Ovary (tissue), 9 donors: Measurements from ENCODE around the gene MTFR1L. TPM values are rescaled to one million over a fixed set of nuclear protein-coding genes. Genes with fewer than 3 reads are reported as not detected.

Experiments used
- DNase-seq, 5 donors: peaks; one replicate each; pipeline ENCODE4 v3.0.0-alpha.2; 2019 to 2020
- H3K27ac ChIP-seq, 2 donors: fragments of 200-600 bp; one replicate each; pipeline versions ENCODE4 v1.5.1 to v1.8.0; 2019 to 2022
- H3K27me3 ChIP-seq: fragments of 200-600 bp; one replicate; pipeline ENCODE4 v1.8.0; 2022
- H3K36me3 ChIP-seq: fragments of 200-600 bp; sonication (generic); one replicate; pipeline ENCODE4 v1.5.1; 2019
- H3K4me1 ChIP-seq: one replicate; pipeline ENCODE4 v1.8.1; 2013; ENCODE audit warnings: mild to moderate bottlenecking, moderate library complexity; ENCODE audit not compliant: insufficient read depth
- H3K4me3 ChIP-seq: fragments of 200-600 bp; sonication (generic); one replicate; pipeline ENCODE4 v1.5.1; 2017
- H3K9me3 ChIP-seq, 2 donors: fragments of 200-600 bp in 1 of 2; sonication (generic) in 1 of 2; one replicate each; pipeline versions ENCODE4 v1.5.1 to v1.8.1; 2013 to 2019; ENCODE audit warnings: mild to moderate bottlenecking in 1 of 2, moderate library complexity in 1 of 2
- EP300 ChIP-seq: sonication (generic); formaldehyde crosslinking; IDR thresholded peaks from one replicate; pipeline ENCODE4 v1.6.1; 2017; ENCODE audit warnings: antibody characterized with exemption
- POLR2A ChIP-seq: fragments of 450-650 bp; IDR thresholded peaks from one replicate; pipeline ENCODE4 v1.6.1; 2017; ENCODE audit warnings: antibody characterized with exemption, mild to moderate bottlenecking, moderate library complexity
- WGBS, 3 donors: extraction: QIAGEN DNeasy Blood & Tissue Kit in 1 of 3; methylation state at CpG; one replicate each; pipeline versions ENCODE4 v1.1.5 to v1.1.7; 2013 to 2017; 5-methylcytosine and 5-hydroxymethylcytosine counted together
- intact Hi-C, 4 donors: fragments of 100-400 bp; cut with DNase I; formaldehyde crosslinking; loops; one replicate each; pipeline versions ENCODE4 v1.11.0 to v1.15.1; 2022 to 2023
- polyA plus RNA-seq, 2 donors: library from polyadenylated mRNA; stranded (reverse); fragments of 200-250 nt in 1 of 2; fragments of 350-450 nt in 1 of 2; fragmentation: Illumina TruSeq in 1 of 2; extraction: RNeasy Lipid Tissue Mini Kit (QIAGEN cat#74804) in 1 of 2; gene quantifications; one replicate each; pipeline ENCODE4 v1.2.3, GENCODE V29; 2013 to 2014
- total RNA-seq, 7 donors: library from RNA; depleted of rRNA in 2 of 7; stranded (reverse); fragments of >200 nt in 2 of 7; fragmentation: NEBNext Ultra II Directional in 3 of 7; extraction: Animal tissue kit (Norgen Biotek cat#: 25700) in 3 of 7; gene quantifications; one replicate each; pipeline versions ENCODE4 v1.1.0 to v1.2.4, GENCODE V29; 2016 to 2023
- TF ChIP-seq, protein P1 (sequence below), 3 donors: fragments of 450-650 bp in 2 of 3; fragments of 200-600 bp in 1 of 3; IDR thresholded peaks; one replicate each; pipeline versions ENCODE4 v1.5.1 to v1.8.0; 2016 to 2022; ENCODE audit warnings: antibody characterized with exemption in 3 of 3, mild to moderate bottlenecking in 1 of 3
- donor health status: DM: no; HTN: no; CAD: no; lungs with moderate emphysema.
- donor health status: DM: no; HTN: no; CAD: no.
- donor health status: Bipolar disorder and iron deficiency.
- donor health status: DM: yes; HTN: yes; CAD: no.
- donor health status: DM: no; HTN: no; CAD: no.
- donor health status: DM: yes; HTN: yes; CAD: no.

Gene MTFR1L
- total and polyA plus RNA-seq, 9 donors, result 55.5 to 113 (median 97.1) TPM

DNA sequence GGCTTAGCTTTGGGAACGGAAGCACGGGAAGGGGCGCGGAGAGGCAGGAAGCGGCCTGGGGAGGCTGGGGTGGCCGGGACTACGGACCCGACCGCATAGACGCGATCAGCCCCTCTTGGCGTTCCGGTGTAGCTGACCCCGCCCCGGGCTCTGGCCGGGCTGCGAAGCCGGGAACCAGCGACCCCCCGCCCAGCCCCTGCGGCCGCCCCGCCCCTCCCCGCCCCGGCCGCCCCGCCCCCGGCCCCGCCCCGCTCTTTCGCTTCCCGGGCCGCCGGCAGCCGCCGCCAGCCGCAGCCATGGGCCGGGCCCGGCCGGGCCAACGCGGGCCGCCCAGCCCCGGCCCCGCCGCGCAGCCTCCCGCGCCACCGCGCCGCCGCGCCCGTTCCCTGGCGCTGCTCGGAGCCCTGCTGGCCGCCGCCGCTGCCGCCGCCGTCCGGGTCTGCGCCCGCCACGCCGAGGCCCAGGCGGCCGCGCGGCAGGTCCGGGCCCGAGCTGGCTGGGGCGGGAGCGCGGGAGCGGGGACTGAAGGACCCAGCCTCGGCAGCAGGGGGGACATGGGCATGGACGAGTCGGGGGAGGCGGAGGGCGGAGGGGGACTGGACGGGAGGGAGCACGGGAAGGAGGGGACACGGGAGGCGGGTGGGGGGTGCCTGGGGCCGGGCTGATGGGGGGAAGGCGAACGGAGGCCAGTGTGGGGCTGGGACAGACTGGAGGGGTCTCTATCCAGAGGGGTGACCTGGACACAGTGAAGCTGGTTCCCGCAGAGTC is 19.6 kb upstream of the MTFR1L start, which contains the start of gene SELENON:
Gene SELENON, plus strand, starts transcription at position 259 of the 768 bp plus-strand sequence. Its CDS starts 38 bp downstream, at position 297.
- DNase-seq, result peak; percentile 52 to 79 (median 78)
- TF ChIP-seq POLR2A (no peak), EP300 (no peak)
- TF ChIP-seq, protein P1, sequence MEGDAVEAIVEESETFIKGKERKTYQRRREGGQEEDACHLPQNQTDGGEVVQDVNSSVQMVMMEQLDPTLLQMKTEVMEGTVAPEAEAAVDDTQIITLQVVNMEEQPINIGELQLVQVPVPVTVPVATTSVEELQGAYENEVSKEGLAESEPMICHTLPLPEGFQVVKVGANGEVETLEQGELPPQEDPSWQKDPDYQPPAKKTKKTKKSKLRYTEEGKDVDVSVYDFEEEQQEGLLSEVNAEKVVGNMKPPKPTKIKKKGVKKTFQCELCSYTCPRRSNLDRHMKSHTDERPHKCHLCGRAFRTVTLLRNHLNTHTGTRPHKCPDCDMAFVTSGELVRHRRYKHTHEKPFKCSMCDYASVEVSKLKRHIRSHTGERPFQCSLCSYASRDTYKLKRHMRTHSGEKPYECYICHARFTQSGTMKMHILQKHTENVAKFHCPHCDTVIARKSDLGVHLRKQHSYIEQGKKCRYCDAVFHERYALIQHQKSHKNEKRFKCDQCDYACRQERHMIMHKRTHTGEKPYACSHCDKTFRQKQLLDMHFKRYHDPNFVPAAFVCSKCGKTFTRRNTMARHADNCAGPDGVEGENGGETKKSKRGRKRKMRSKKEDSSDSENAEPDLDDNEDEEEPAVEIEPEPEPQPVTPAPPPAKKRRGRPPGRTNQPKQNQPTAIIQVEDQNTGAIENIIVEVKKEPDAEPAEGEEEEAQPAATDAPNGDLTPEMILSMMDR (IDR thresholded peaks at IDR 0.05), result no peak
- peak within 1 kb of the TSS; percentile 47 for H3K4me3 ChIP-seq
- no peaks in the 10 kb centered on the region for H3K36me3 ChIP-seq
- peaks cover 5% of the 10 kb centered on the region for H3K4me1 ChIP-seq
- no peaks in the 10 kb centered on the region for H3K27me3 ChIP-seq
- no peaks in the 10 kb centered on the region for H3K9me3 ChIP-seq
- intact Hi-C loops, result loop anchor here in 3 of 4 donors (5.0 to 10.0 kb wide), 6 partner anchors 55 to 1388 kb away; partner anchors contain the start of genes PAFAH2 (in 1 of the 3) and STPG1 (in 1 of the 3)
- 1 to 2% (median 1%) methylated on average over 38 to 91 of the region's 91 CpGs for WGBS, 3 donors
- H3K27ac ChIP-seq, result peak within 1 kb of the TSS; percentile 58 to 59

DNA sequence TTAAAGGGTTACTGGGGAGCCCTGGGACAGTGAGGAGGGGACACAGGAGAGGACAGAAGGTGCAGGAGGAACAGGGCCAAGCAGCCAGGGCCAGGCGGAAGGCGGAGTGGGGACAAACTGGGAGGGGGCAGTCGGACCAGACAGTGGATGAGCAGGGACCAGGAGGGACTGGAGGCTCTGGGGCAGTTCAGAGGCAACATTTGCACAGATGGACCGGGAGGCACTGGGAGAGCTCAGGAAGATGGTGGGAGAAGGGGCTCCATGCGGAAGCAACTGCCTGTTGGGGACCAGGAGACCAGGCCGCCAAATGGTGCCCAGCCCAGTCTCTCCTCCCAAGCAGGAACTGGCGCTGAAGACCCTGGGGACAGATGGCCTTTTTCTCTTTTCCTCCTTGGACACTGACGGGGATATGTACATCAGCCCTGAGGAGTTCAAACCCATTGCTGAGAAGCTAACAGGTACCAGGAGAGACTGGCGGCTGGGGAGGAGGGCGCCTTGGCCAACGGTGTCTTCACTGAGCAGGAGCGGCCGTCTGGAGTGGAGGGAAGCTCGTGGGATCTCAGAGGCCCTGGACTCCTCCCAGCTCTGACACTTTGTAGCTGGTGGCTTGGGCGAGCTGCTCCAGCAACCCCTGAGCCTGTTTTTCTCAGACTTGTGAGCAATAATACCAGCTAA is 18.9 kb upstream of the MTFR1L start:
- H3K9me3 ChIP-seq, result no peaks in the 10 kb centered on the region
- peak overlapping the region; percentile 18 to 58 for H3K27ac ChIP-seq
- H3K4me3 ChIP-seq, result peak overlapping the region; percentile 47
- peak in 1 of 5 donors; percentile 36 for DNase-seq
- 53 to 68% (median 60%) methylated on average over 15 of the region's 15 CpGs for WGBS, 3 donors
- no peaks in the 10 kb centered on the region for H3K36me3 ChIP-seq
- no peak for TF ChIP-seq POLR2A
- TF ChIP-seq EP300, result no peak
- TF ChIP-seq, protein P1 (IDR thresholded peaks at IDR 0.05), result no peak
- H3K27me3 ChIP-seq, result no peaks in the 10 kb centered on the region
- intact Hi-C loops, result loop anchor here in 1 of 4 donors (10.0 kb wide), 1 partner anchor 194 kb away; the partner anchor contains the start of gene PAFAH2
- peaks cover 5% of the 10 kb centered on the region for H3K4me1 ChIP-seq

DNA sequence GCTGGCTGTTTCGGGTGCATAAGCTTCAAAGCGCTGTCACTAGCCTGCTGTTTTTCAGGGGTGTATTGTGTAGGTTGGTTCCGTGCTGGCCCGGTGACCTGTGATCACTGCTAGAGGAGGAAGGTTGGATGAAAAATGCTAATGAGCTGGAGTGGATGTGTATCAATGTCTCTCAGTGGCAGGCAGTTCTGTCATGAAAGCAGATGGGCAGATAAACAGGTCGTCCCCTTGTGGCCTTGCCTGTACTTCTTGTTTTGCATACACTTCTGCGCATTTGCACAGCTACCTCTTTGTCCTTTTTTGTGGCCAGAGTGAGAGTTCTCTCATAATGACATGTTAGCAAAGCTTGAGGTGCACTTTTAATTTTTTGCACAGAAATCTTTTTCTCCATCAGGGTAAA is 16.8 kb upstream of the MTFR1L start:
- H3K4me3 ChIP-seq, result no peak overlapping the region
- no peaks in the 10 kb centered on the region for H3K27me3 ChIP-seq
- WGBS, 3 donors, result 70 to 75% (median 71%) methylated on average over 6 of the region's 6 CpGs
- no peak for TF ChIP-seq POLR2A
- TF ChIP-seq, protein P1 (IDR thresholded peaks at IDR 0.05), result no peak
- DNase-seq, result no peak
- no peaks in the 10 kb centered on the region for H3K9me3 ChIP-seq
- intact Hi-C loops, result loop anchor here in 1 of 4 donors (10.0 kb wide), 1 partner anchor 192 kb away; the partner anchor contains the start of gene PAFAH2
- H3K27ac ChIP-seq, result no peak overlapping the region
- no peaks in the 10 kb centered on the region for H3K36me3 ChIP-seq
- H3K4me1 ChIP-seq, result peaks cover 5% of the 10 kb centered on the region

DNA sequence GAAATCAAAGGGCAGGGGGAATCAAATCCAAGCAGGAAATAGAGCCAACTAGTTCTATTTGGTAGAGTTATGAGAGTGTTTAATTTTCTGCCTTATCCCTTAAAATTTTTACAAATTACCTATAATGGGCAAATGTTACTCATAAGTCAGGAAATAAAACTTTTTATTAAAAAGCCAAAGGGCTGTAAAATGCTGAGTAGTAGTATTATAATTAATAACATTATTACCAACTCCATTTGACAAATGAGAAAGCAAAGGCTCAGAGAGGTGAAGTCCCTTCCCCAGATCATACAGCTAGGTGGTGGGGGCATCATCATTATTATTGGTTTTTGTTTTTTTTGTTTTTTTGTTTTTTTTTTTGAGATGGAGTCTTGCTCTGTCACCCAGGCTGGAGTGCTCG is 16.4 kb upstream of the MTFR1L start:
- Histone ChIP-seq H3K27ac (no peak overlapping the region), H3K9me3 (no peaks in the 10 kb centered on the region), H3K27me3 (no peaks in the 10 kb centered on the region), H3K36me3 (no peaks in the 10 kb centered on the region), H3K4me1 (peaks cover 5% of the 10 kb centered on the region), H3K4me3 (no peak overlapping the region)
- no peak for TF ChIP-seq POLR2A
- TF ChIP-seq, protein P1 (IDR thresholded peaks at IDR 0.05), result no peak
- no peak for TF ChIP-seq EP300
- intact Hi-C loops, result loop anchor here in 1 of 4 donors (10.0 kb wide), 1 partner anchor 191 kb away; the partner anchor contains the start of gene PAFAH2
- 93 to 100% (median 93%) methylated on average over 1 of the region's 1 CpG for WGBS, 3 donors
- DNase-seq, result no peak
